K562 (cell line): ENCODE results near the gene RNF113A. TPM values are rescaled to one million over a fixed set of nuclear protein-coding genes. Genes with fewer than 3 reads are reported as not detected.

ENCODE experiments used
- AFF4 ChIP-seq: sonication (generic); formaldehyde crosslinking; IDR thresholded peaks from 2 replicates; pipeline ENCODE4 v1.8.0; 2023; ENCODE audit warnings: mild to moderate bottlenecking, missing genetic modification reagents
- ARHGAP35 ChIP-seq: fragments of 450-650 bp; IDR thresholded peaks from 2 replicates; pipeline ENCODE4 v1.6.1; 2018; ENCODE audit not compliant: partially characterized antibody
- BDP1 ChIP-seq: IDR thresholded peaks from 3 replicates; pipeline ENCODE4 v1.6.1; 2011; ENCODE audit not compliant: insufficient read length, insufficient read depth
- BRF1 ChIP-seq: IDR thresholded peaks from 3 replicates; pipeline ENCODE4 v1.6.1; 2011; ENCODE audit warnings: borderline replicate concordance, mild to moderate bottlenecking; ENCODE audit not compliant: insufficient read length; ENCODE audit errors: extremely low read depth
- CBX3 ChIP-seq, 2 experiments: IDR thresholded peaks; 1 replicate in 1 of 2; 2 replicates in 1 of 2; pipeline ENCODE4 v1.6.1; 2012; ENCODE audit warnings: inconsistent platforms in 2 of 2, low read length in 2 of 2, borderline replicate concordance in 1 of 2, control low read depth in 1 of 2
- E2F1 ChIP-seq: sonication (generic); formaldehyde crosslinking; IDR thresholded peaks from 2 replicates; pipeline ENCODE4 v1.8.1; 2023; ENCODE audit warnings: mild to moderate bottlenecking, missing genetic modification reagents, moderate library complexity
- ELK3 ChIP-seq: fragments of 450-650 bp; formaldehyde crosslinking; IDR thresholded peaks from 2 replicates; pipeline ENCODE4 v1.4.0; 2020; ENCODE audit warnings: mild to moderate bottlenecking
- ILK ChIP-seq: fragments of 450-650 bp; IDR thresholded peaks from 2 replicates; pipeline ENCODE4 v1.6.1; 2016; ENCODE audit warnings: missing genetic modification characterization, low read depth, mild to moderate bottlenecking, missing compliant biosample characterization, moderate library complexity, borderline replicate concordance
- KAT7 ChIP-seq: sonication (generic); formaldehyde crosslinking; IDR thresholded peaks from 2 replicates; pipeline ENCODE4 v1.8.0; 2022; ENCODE audit warnings: missing genetic modification reagents, mild to moderate bottlenecking, borderline replicate concordance
- KLF1 ChIP-seq: fragments of 450-650 bp; IDR thresholded peaks from 2 replicates; pipeline ENCODE4 v1.6.1; 2016; ENCODE audit warnings: missing genetic modification characterization, missing compliant biosample characterization
- PTTG1 ChIP-seq: fragments of 450-650 bp; IDR thresholded peaks from 2 replicates; pipeline ENCODE4 v1.6.1; 2016; ENCODE audit warnings: low read depth, mild to moderate bottlenecking, missing genetic modification characterization, missing compliant biosample characterization
- UBTF ChIP-seq, 2 experiments: IDR thresholded peaks; 2 replicates each; pipeline ENCODE4 v1.6.1; 2012; ENCODE audit warnings: improper control_type of control experiment in 2 of 2, low read depth in 2 of 2, low read length in 2 of 2, borderline replicate concordance in 1 of 2
- polyA plus RNA-seq, 8 experiments: library from polyadenylated mRNA; depleted of rRNA in 4 of 8; stranded (reverse) in 5 of 8; unstranded in 3 of 8; fragments of >200 nt; fragmentation: Nextera tagmentation in 2 of 8; fragmentation: Illumina TruSeq in 1 of 8; extraction: Ambion mirVana in 2 of 8; extraction: Trizol in 1 of 8; gene quantifications; 2 replicates each; pipeline versions ENCODE4 v1.2.1 to v1.2.3, GENCODE V29; 2011 to 2014; ENCODE audit warnings: inconsistent platforms in 1 of 8, missing spikeins in 1 of 8
- total RNA-seq, 7 experiments: library from RNA; depleted of rRNA in 6 of 7; stranded (reverse); fragments of >200 nt in 6 of 7; fragmentation: Illumina TruSeq in 2 of 7; extraction: Trizol in 2 of 7; gene quantifications; 2 replicates each; pipeline versions ENCODE4 v1.2.1 to v1.2.3, GENCODE V29; 2011 to 2021; ENCODE audit warnings: low replicate concordance in 1 of 7
- TF ChIP-seq, protein P1 (sequence below): sonication (generic); formaldehyde crosslinking; IDR thresholded peaks from 2 replicates; pipeline ENCODE4 v1.8.0; 2022; ENCODE audit warnings: missing genetic modification reagents, mild to moderate bottlenecking, borderline replicate concordance
- TF ChIP-seq, protein P2 (sequence below): IDR thresholded peaks from 2 replicates; pipeline ENCODE4 v1.6.1; 2014; ENCODE audit warnings: antibody characterized with exemption

Gene RNF113A
- total and polyA plus RNA-seq, 9 of the 15 experiments (the other 6 are each of a cell fraction or from before 2014, with no cell fraction given): 21.2 to 38.4 (median 28.1) TPM

GRCh38 chrX:119871599-119872395 lies at the start of gene RNF113A, which contains the start of gene NDUFA1 (continued):
- TF ChIP-seq, protein P1, sequence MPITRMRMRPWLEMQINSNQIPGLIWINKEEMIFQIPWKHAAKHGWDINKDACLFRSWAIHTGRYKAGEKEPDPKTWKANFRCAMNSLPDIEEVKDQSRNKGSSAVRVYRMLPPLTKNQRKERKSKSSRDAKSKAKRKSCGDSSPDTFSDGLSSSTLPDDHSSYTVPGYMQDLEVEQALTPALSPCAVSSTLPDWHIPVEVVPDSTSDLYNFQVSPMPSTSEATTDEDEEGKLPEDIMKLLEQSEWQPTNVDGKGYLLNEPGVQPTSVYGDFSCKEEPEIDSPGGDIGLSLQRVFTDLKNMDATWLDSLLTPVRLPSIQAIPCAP (CRISPR knock-in tag): no peak
- TF ChIP-seq ELK3 (CRISPR knock-in tag) (no peak), BRF1 (no peak), KAT7 (peak; percentile 73; the same call in 1 of the 2 replicates), PTTG1 (tag) (no peak), CBX3 (IDR thresholded peaks at IDR 0.05; ENCODE audit: borderline replicate concordance in 1 of 2, low read length in 2 of 2) (peak in 1 of 2 experiments; percentile 77; a peak in 1 of 3 replicates), BDP1 (no peak), ILK (tag) (no peak), E2F1 (CRISPR knock-in tag) (peak; percentile 62), UBTF (IDR thresholded peaks at IDR 0.05; ENCODE audit: borderline replicate concordance in 1 of 2, low read depth in 2 of 2, low read length in 2 of 2) (0 out of 4 replicates have a peak, but pooled peaks of 1 of the 2 experiments have one; percentile 75), KLF1 (tag) (no peak), ARHGAP35 (no peak), AFF4 (CRISPR knock-in tag) (0 out of 2 replicates have a peak, but pooled peaks have one; percentile 67)
- TF ChIP-seq, protein P2, sequence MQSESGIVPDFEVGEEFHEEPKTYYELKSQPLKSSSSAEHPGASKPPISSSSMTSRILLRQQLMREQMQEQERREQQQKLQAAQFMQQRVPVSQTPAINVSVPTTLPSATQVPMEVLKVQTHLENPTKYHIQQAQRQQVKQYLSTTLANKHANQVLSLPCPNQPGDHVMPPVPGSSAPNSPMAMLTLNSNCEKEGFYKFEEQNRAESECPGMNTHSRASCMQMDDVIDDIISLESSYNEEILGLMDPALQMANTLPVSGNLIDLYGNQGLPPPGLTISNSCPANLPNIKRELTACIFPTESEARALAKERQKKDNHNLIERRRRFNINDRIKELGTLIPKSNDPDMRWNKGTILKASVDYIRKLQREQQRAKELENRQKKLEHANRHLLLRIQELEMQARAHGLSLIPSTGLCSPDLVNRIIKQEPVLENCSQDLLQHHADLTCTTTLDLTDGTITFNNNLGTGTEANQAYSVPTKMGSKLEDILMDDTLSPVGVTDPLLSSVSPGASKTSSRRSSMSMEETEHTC: no peak
